Measurements from ENCODE around the gene PRSS27. TPM values are rescaled to one million over a fixed set of nuclear protein-coding genes. Genes with fewer than 3 reads are reported as not detected.

The PRSS27 gene
- total RNA-seq, 4 donors from 2014 or later, result 0.67 to 10.3 (median 2.4) TPM

DNA sequence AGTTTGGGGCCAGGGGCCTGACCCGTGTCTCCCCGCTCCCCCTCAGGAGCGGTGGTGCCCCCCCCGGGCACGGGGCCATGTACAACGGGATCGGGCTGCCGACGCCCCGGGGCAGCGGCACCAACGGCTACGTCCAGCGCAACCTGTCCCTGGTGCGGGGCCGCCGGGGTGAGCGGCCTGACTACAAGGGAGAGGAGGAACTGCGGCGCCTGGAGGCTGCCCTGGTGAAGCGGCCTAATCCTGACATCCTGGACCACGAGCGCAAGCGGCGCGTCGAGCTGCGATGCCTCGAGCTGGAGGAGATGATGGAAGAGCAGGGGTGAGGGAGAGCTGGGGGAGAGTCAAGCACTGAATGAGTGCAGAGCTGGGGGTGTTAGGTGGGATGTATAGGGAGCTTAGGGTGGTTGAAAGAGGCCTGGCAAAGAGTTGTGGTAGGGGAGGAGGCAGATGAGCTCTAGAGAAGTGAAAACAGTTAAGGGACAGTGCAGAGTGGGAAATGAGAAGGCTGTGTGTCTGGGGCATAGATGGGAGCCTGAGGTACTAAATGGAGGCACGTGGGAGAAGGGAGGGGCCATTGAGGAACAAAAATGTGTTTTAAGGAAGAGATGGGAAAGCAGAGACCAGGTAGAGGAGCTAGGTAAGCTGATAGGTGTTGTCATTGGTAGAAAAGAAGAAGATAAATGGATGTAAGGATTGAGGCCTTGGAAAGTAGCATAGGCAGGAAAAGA, 36.4 kb upstream of the PRSS27 start:
- peaks cover 0 to 70% (median 27%) of the 10 kb centered on the region in 3 donors for H3K4me1 ChIP-seq
- WGBS, 2 donors (ENCODE audit: low coverage in 1 of 2), result 58 to 90% methylated on average over 2 to 13 of the region's 30 CpGs
- ATAC-seq, result no peak
- no peaks in the 10 kb centered on the region for H3K27me3 ChIP-seq
- TF ChIP-seq CTCF (IDR thresholded peaks at IDR 0.05) (no peak), EP300 (IDR thresholded peaks at IDR 0.05) (no peak), POLR2AphosphoS5 (IDR thresholded peaks at IDR 0.05) (no peak), POLR2A (IDR thresholded peaks at IDR 0.05) (no peak)
- H3K9me3 ChIP-seq, result no peaks in the 10 kb centered on the region
- no peak overlapping the region for H3K4me3 ChIP-seq
- no peak overlapping the region for H3K27ac ChIP-seq
- peaks cover 15 to 52% of the 10 kb centered on the region in 2 donors for H3K36me3 ChIP-seq

DNA sequence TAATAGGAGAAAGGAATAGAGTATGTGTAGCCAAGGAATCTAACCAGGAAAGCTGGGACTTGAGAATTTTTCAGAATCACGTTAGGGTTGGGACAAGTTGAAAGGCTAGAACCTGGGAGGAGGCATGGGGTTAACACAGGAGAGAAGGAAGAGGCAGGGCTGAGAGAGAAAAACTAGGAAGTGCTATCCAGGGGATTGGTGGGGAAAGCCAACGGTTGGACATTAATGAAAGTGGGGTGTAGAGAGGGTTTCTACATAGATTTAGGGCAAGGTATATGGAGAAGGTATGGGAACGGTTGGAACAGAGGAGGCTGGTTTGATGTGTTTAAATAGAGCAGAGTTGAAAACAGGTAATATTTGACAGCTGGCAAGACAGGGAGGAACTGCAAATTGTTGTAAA, 35.1 kb upstream of the PRSS27 start:
- peak overlapping the region; percentile 6 to 89 for H3K4me3 ChIP-seq
- H3K27ac ChIP-seq, result no peak overlapping the region
- TF ChIP-seq POLR2AphosphoS5 (IDR thresholded peaks at IDR 0.05) (no peak), EP300 (IDR thresholded peaks at IDR 0.05) (no peak), CTCF (IDR thresholded peaks at IDR 0.05) (no peak), POLR2A (IDR thresholded peaks at IDR 0.05) (no peak)
- H3K27me3 ChIP-seq, result no peaks in the 10 kb centered on the region
- WGBS, 2 donors (ENCODE audit: low coverage in 1 of 2), result 3 to 16% methylated on average over 3 of the region's 3 CpGs
- H3K9me3 ChIP-seq, result no peaks in the 10 kb centered on the region
- H3K36me3 ChIP-seq, result peaks cover 13 to 39% of the 10 kb centered on the region in 2 donors
- H3K4me1 ChIP-seq, result peaks cover 0 to 74% (median 27%) of the 10 kb centered on the region in 3 donors
- ATAC-seq, result no peak

DNA sequence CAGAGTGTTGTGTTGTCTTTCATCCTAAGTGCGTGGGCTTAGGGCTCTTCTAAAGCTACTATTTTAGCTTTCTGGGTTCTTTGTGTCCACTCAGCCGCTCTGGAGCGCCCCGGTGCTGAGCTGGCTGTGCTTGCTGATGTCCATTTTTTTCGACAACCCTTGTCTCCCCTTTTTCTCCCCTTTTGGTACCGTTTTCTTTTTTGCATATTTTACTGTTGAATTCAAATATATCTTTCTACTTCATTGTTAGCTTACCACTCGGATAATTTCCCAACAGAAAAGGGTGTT, 33.7 kb upstream of the PRSS27 start:
- H3K9me3 ChIP-seq, result no peaks in the 10 kb centered on the region
- H3K27me3 ChIP-seq, result no peaks in the 10 kb centered on the region
- peaks cover 3 to 24% of the 10 kb centered on the region in 2 donors for H3K36me3 ChIP-seq
- peak overlapping the region; percentile 62 to 89 for H3K4me3 ChIP-seq
- H3K4me1 ChIP-seq, result peaks cover 0 to 61% (median 27%) of the 10 kb centered on the region in 3 donors
- ATAC-seq, result no peak
- H3K27ac ChIP-seq, result peak overlapping the region in 3 of 4 donors; percentile 96 to 100 (median 98)
- TF ChIP-seq EP300 (IDR thresholded peaks at IDR 0.05) (no peak), POLR2AphosphoS5 (IDR thresholded peaks at IDR 0.05) (no peak), POLR2A (IDR thresholded peaks at IDR 0.05) (no peak), CTCF (IDR thresholded peaks at IDR 0.05) (no peak)
- 0 to 1% methylated on average over 7 of the region's 7 CpGs for WGBS, 2 donors (ENCODE audit: low coverage in 1 of 2)

GRCh38 chr16:2752850-2753732, 33.1 kb upstream of the PRSS27 start:
- peak overlapping the region; percentile 62 to 89 for H3K4me3 ChIP-seq
- WGBS, 2 donors (ENCODE audit: low coverage in 1 of 2), result 1% methylated on average over 10 to 17 of the region's 82 CpGs
- H3K4me1 ChIP-seq, result peaks cover 0 to 56% (median 27%) of the 10 kb centered on the region in 3 donors
- peak overlapping the region; percentile 94 to 100 (median 97) for H3K27ac ChIP-seq
- TF ChIP-seq POLR2A (IDR thresholded peaks at IDR 0.05), result no peak
- no peak for TF ChIP-seq CTCF (IDR thresholded peaks at IDR 0.05)
- no peak for TF ChIP-seq POLR2AphosphoS5 (IDR thresholded peaks at IDR 0.05)
- no peak for TF ChIP-seq EP300 (IDR thresholded peaks at IDR 0.05)
- H3K9me3 ChIP-seq, result no peaks in the 10 kb centered on the region
- H3K27me3 ChIP-seq, result no peaks in the 10 kb centered on the region
- peaks cover 0 to 18% of the 10 kb centered on the region in 2 donors for H3K36me3 ChIP-seq
- peak; percentile 87 for ATAC-seq

Measured in gastroesophageal sphincter (tissue), 4 donors.